ENCODE results near the gene GAS6. TPM values are rescaled to one million over a fixed set of nuclear protein-coding genes. Genes with fewer than 3 reads are reported as not detected.

GAS6 gene
- total RNA-seq, 1 donor from 2014 or later: 21.8 TPM

GRCh38 chr13:113887700-113888201 is 23.9 kb upstream of the GAS6 start:
- no peak for DNase-seq

DNA sequence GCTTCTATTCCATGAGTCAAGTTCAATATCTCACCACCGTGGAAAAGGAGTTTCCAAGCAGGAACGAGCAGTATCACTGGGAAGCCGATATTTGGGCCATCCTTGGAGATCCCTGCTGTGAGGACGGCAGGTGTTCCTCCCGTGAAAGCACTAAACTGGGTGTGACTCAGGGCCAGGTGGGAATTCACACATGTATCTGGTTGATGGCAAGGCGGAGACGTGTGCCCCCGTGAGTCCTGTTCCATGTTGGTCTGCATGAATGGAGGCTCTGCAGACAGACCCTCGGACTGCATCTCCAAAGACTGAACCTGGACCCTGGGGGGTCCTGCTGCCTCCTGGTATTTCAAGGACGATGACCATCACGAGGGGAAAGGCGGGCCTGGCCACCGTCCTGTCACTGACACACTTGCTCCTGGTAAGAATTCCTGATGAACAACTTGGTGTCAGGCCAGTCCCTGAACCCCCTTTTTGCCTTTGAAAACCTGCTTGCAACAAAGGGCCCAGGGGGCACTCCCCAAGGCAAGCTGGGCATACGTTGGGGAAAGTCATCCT is 22.8 kb upstream of the GAS6 start:
- no peak for DNase-seq

DNA sequence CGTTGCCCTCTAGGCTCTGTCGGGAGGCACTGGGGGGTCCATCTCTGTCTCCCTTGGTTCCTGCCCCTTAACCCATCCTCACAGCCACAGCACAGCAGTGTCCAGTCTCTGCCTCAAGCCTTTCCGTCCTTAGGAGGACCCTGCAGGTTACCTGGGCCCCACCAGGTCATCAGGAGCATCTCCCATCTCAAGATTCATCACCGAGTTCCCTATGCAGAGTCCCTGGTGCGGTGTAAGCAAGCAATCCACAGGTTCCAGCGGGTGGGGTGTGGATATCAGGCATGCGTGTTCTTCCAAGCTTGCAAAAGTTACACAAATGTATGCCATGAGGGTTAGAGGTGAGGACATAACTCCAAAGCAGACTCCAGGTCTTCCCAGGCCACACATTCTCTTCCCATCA is 20.9 kb upstream of the GAS6 start:
- DNase-seq: no peak

DNA sequence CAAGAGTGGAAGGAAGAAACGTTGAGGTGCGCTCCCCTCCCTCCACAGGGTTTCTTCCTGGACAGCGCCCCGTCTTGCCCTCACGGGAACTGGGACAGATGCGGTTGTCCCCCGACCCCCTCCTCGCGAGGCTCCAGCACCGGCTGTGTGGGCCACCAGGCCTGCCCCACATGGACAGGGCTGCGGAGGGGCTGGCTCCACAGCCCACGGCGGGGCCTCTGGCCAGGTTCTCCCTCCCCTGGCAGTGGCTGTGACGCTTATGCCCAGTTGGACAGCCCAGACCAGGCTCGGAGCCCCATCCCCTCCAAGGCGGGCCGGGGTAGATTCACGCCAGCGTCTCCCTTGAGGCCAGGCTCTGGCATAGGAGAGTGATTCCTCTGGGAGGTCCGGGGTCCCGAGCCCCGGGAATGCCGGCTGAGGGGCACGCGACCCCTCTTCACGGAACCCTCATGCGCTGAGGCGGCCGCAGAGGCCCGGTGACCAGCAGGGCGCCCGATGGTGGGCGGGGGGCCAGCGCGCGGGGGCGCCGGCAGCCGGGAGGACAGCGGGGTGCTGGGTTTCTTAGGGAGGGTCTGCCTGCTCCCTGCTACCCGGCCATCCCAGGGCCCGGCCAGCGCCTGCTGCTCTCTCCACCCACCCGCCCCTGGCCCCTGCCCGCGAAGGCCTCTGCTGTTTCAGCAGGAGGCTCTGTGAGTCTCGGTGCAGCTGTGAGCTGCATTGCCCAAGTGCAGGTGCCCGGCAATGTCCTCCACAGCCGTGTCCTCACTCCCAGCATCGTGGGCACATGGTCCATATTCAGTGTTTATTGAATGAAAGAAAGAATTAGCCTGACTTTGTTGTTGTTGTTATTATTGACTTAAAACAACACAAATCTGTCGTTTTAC is 20.3 kb upstream of the GAS6 start:
- DNase-seq: no peak

GRCh38 chr13:113883314-113883811 is 19.5 kb upstream of the GAS6 start:
- no peak for DNase-seq

GRCh38 chr13:113882716-113883115 is 18.8 kb upstream of the GAS6 start:
- DNase-seq: no peak

DNA sequence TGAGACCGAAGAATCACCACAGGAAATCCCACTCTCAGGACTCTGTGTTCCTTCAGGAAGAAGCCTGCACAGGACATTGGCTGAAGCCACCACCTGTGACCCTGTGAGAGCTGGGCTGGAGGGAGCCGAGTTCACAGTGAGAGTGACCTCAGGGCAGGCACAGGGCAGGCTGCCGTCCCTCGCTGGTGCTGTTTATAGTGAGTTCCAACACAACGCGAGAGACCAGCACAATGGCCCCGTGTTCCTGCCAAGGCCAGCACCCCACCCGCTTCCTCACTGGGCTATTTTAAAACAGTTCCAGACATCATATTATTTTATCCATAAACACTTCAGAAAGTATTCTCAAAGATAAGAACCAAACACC is 18.4 kb upstream of the GAS6 start:
- DNase-seq: no peak

DNA sequence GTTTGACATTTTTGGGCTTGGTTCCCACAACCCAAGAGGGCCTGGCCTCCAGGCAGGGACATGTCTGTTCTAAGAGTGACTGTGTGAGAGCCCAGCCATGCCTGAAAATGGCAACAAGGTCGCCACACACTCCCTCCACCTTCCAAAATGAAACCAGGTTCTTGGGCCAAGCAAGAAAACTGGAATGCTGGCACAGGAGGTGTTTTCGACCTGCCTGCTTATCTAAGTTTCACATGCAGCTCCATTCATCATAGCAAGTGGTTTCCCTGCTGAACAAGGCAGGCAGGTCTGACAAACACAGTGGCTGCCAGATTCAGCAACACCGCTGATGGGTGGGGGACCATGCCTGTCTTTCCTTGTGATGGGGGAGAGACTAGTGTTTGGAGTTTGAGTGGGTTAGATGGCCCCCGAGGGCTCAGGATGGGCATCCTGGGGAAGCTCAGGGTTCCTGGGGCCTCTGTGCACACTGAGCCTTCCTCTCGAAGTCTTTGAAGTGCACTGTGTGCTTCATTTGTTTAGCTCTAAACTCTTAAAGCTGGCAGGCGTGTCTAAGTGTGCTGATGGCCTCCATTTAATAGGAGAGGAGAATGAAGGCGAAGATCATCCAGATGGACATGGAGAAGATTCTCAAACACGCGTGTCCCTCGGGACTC is 17.9 kb upstream of the GAS6 start:
- DNase-seq: no peak

GRCh38 chr13:113880651-113881611 is 17.1 kb upstream of the GAS6 start:
- DNase-seq: no peak

DNA sequence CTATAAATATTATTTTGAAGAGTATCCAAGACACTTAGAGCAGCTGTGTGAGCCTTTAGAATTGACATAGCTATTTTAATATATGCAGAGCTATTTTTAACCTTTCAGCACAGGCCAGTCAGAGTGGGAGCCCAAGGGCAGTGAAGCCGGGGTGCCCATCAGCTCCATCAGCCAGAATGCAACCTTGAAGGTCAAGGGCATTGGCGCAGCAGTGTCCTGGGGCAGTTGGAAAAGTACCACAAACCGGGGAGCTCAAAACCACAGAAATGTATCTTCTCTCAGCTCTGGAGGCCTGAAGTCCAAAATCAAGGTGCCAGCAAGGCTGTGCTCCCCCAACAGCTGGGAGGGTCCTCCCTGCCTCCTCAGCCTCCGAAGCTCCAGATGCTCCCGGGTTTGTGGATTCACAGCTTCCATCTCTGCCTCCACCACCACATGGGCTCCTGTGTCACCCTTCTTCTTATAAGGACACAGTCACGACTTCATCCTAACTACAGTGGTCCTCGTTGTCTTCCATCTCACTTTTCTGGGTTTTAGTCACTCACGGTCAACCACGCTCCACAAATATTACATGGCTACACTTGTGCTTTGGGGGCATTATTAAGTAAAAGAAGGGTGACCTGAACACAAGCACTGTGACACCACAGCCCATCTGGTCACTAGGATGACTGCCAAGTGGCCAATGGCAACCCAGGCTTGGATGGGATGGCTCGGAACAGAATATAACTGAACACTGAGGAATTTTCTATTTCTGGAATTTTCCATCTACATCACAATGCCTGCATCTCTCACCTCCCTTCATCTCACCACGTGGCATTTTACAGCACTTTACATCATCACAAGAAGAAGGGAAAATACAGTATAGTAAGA is 15.9 kb upstream of the GAS6 start:
- no peak for DNase-seq

GRCh38 chr13:113879017-113879416 is 15.1 kb upstream of the GAS6 start:
- no peak for DNase-seq

GRCh38 chr13:113877149-113877990 is 13.5 kb upstream of the GAS6 start:
- DNase-seq: no peak

DNA sequence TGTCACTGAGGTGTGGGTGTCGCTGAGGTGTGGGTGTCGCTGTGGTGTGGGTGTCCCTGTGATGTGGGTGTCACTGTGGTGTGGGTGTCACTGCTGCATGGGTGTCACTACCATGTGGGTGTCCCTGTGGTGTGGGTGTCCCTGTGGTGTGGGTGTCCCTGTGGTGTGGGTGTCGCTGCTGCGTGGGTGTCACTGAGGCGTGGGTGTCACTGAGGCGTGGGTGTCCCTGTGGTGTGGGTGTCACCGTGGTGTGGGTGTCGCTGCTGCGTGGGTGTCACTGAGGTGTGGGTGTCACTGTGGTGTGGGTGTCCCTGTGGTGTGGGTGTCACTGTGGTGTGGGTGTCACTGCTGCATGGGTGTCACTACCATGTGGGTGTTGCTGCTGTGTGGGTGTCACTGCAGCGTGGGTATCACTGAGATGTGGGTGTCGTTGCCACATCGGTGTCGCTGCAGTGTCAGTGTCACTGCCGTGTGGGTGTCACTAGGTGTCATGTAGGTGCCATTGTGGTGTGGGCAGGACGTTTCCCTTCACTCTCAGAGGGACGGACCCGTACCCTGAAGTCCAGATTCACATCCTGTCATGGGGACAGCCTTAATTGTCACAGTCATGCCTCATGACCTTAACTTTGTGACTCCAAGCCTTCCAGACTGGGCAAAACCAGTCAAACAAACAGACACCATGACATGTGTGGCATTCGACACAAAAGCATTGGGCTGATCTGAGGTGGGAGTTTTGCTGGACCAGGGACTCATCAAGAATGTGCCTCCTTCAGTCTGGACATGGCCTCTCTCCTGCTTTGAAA is 12.7 kb upstream of the GAS6 start:
- no peak for DNase-seq

DNA sequence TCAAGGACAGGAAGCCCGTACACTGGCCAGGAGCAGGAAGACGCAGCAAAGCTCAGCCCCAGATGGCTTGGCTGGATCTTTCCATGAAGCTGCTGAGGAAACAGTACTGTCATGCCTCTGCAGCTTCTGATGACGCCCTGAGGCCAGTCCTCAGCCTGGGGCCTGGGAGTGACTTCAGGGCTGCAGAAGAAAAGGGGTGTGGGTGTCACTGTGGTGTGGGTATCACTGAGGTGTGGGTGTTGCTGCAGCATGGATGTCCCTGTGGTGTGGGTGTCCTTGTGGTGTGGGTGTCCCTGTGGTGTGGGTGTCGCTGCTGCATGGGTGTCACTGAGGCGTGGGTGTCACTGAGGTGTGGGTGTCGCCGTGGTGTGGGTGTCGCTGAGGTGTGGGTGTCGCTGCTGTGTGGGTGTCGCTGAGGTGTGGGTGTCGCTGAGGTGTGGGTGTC is 12.0 kb upstream of the GAS6 start:
- DNase-seq: no peak

GRCh38 chr13:113875429-113875815 is 11.5 kb upstream of the GAS6 start:
- DNase-seq: no peak

GRCh38 chr13:113874579-113875428 is 10.9 kb upstream of the GAS6 start:
- no peak for DNase-seq

- no peak for DNase-seq
Observed at GRCh38 chr13:113874177-113874576, 10.3 kb upstream of the GAS6 start.

DNA sequence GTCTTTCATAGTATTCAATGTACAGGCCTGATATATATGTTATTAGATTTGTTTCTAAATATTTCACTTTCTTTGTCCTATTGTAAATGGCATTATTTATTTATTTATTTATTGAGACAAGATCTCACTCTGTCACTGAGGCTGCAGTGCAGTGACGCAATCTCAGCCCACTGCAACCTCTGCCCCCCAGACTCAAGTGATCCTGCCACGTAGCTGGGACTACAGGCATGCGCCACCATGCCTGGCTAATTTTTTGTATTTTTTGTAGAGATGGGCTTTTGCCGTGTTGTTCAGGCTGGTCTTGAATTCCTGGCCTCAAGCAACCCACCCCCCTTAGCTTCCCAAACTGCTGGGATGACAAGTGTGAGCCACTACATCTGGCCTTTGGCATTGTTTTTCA is 5.4 kb upstream of the GAS6 start:
- no peak for DNase-seq
